ENCODE data around the gene ZG16B. TPM values are rescaled to one million over a fixed set of nuclear protein-coding genes. Genes with fewer than 3 reads are reported as not detected.

Gene ZG16B
- total and polyA plus RNA-seq, 2 donors, result 0.85 to 1.2 TPM

DNA sequence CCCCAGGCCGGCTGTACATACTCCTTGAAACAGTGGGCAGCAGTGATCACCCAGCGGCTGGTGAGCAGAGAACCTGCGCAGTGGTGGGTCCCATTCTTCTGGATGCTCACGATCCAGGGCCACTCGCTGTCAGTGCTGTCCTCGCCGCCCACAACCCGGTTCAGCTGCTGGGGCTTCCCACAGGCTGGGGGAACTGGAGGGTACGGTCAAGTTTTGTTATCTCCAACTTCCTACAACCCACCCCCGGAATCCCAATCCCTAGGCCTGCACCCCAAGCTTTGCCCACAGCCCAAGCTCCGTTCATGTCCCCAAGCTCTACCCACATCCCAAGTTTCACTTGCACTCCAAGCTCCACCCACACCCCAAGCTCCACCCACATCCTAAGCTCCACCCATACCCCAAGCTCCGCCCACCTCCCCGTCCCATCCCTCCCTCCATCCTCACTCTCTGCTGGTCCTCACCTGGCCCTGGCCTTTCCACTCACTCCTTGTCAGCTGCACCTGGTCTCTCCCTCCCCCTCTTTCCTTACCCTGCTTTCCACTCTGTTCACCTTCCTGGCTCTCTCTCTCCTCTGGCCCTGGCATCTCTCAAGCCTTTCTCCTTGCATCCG is 26.1 kb downstream of the ZG16B start:
- Histone ChIP-seq H3K36me3 (ENCODE audit: control insufficient read depth in 2 of 2, insufficient read depth in 2 of 2, low read length in 1 of 2) (no peaks in the 10 kb centered on the region), H3K9me3 (ENCODE audit: control insufficient read depth in 2 of 2, insufficient read depth in 1 of 2, low read length in 1 of 2) (peaks cover 0 to 32% of the 10 kb centered on the region in 2 donors), H3K4me3 (ENCODE audit: low read length in 2 of 2) (no peak overlapping the region), H3K27ac (ENCODE audit: low read depth in 1 of 2, low read length in 1 of 2) (no peak overlapping the region), H3K27me3 (ENCODE audit: control insufficient read depth in 2 of 2, insufficient read depth in 1 of 2, low read length in 1 of 2) (peaks cover 15 to 67% of the 10 kb centered on the region in 2 donors), H3K4me1 (ENCODE audit: control insufficient read depth in 2 of 2, insufficient read depth in 2 of 2, low read length in 2 of 2) (no peaks in the 10 kb centered on the region)
- WGBS, result 92% methylated on average over 14 of the region's 14 CpGs
- no peak for DNase-seq (ENCODE audit: low read depth in 6 of 9, low spot score in 9 of 9)

DNA sequence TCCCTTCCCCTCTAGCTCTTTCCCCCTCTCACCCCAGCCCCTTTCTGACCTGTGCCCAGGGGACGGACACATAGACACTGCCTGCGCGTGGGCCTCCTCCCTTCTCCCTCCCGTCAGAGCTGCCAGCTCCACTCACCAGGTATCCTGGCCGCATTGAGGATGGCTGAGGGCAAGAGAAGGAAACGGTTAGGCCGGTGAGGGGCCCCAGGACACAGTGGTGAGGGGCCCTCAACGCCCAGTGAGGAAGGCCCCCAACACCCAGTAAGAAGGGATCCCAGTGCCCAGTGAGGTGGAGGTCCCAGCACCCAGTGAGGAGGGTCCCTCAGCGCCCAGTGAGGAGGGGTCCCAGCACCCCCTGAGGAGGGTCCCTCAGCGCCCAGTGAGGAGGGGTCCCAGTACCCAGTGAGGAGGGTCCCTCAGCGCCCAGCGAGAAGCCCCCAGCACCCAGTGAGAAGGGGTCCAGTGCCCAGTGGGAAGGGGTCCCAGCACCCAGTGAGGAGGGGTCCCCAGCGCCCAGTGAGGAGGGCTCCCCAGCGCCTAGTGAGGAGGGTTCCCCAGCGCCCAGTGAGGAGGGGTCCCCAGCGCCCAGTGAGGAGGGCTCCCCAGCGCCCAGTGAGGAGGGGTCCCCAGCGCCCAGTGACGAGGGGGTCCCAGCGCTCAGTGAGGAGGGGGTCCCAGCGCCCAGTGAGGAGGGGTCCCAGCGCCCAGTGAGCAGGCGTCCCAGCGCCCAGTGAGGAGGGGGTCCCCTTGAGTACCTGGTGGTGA is 26.8 kb downstream of the ZG16B start:
- H3K4me1 ChIP-seq (ENCODE audit: control insufficient read depth in 2 of 2, insufficient read depth in 2 of 2, low read length in 2 of 2), result no peaks in the 10 kb centered on the region

DNA sequence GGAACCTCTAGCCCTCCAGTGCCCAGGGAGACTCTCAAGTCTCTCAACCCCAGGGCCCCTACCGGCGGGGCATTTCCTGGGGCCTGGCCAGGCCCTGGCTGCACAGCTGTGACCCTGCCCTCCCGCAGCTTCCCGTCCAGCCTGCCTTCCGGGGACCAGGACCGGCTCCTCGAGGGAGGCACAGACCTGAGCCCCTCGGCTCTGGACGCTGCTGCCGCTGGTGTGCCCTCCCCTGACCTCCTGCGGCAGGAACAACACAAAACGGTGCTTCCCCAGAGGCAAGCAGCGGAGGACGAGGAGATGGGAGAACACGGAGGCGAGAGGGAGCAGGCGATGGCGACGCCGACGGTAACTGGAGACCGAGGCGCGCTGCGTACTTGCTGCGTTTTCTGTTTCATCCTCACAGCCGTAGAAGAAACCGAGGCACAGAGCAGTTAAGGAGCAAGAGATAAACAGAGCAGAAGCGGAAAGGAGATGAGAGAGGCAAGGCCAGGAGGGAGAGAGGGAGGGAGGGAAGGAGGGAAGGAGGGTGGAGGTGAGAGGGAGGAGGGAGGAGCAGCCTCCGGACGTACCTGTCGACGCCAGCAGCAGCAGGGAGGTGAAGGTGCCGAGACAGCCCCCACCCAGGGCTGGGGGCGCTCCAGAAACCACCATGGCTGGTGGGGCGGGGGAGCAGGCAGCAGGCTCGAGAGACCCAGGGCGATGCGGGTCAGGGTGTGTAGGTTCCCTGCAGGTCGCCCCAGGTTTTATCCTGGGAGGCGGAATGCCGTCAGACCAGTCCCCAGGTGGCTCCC is 27.5 kb downstream of the ZG16B start, which contains the start of gene PRSS22:
Gene PRSS22, minus strand, starts transcription at position 720 of the 794 bp plus-strand sequence. Its CDS starts 66 bp downstream, at position 654.
- Histone ChIP-seq H3K4me3 (ENCODE audit: low read length in 2 of 2) (no peak within 1 kb of the TSS), H3K27me3 (ENCODE audit: control insufficient read depth in 2 of 2, insufficient read depth in 1 of 2, low read length in 1 of 2) (peaks cover 15 to 60% of the 10 kb centered on the region in 2 donors), H3K36me3 (ENCODE audit: control insufficient read depth in 2 of 2, insufficient read depth in 2 of 2, low read length in 1 of 2) (no peaks in the 10 kb centered on the region), H3K4me1 (ENCODE audit: control insufficient read depth in 2 of 2, insufficient read depth in 2 of 2, low read length in 2 of 2) (no peaks in the 10 kb centered on the region), H3K27ac (ENCODE audit: low read depth in 1 of 2, low read length in 1 of 2) (peak within 1 kb of the TSS in 1 of 2 donors; percentile 21), H3K9me3 (ENCODE audit: control insufficient read depth in 2 of 2, insufficient read depth in 1 of 2, low read length in 1 of 2) (peaks cover 0 to 24% of the 10 kb centered on the region in 2 donors)
- 10% methylated on average over 42 of the region's 42 CpGs for WGBS
- no peak for DNase-seq (ENCODE audit: low read depth in 6 of 9, low spot score in 9 of 9)

More for the DNA sequence above, 26.8 kb downstream of the ZG16B start:
- H3K4me3 ChIP-seq (ENCODE audit: low read length in 2 of 2), result no peak overlapping the region
- H3K9me3 ChIP-seq (ENCODE audit: control insufficient read depth in 2 of 2, insufficient read depth in 1 of 2, low read length in 1 of 2), result peaks cover 0 to 30% of the 10 kb centered on the region in 2 donors
- H3K27me3 ChIP-seq (ENCODE audit: control insufficient read depth in 2 of 2, insufficient read depth in 1 of 2, low read length in 1 of 2), result peaks cover 15 to 66% of the 10 kb centered on the region in 2 donors
- no peak overlapping the region for H3K27ac ChIP-seq (ENCODE audit: low read depth in 1 of 2, low read length in 1 of 2)
- no peak for DNase-seq (ENCODE audit: low read depth in 6 of 9, low spot score in 9 of 9)
- WGBS, result 89% methylated on average over 24 of the region's 24 CpGs
- no peaks in the 10 kb centered on the region for H3K36me3 ChIP-seq (ENCODE audit: control insufficient read depth in 2 of 2, insufficient read depth in 2 of 2, low read length in 1 of 2)

DNA sequence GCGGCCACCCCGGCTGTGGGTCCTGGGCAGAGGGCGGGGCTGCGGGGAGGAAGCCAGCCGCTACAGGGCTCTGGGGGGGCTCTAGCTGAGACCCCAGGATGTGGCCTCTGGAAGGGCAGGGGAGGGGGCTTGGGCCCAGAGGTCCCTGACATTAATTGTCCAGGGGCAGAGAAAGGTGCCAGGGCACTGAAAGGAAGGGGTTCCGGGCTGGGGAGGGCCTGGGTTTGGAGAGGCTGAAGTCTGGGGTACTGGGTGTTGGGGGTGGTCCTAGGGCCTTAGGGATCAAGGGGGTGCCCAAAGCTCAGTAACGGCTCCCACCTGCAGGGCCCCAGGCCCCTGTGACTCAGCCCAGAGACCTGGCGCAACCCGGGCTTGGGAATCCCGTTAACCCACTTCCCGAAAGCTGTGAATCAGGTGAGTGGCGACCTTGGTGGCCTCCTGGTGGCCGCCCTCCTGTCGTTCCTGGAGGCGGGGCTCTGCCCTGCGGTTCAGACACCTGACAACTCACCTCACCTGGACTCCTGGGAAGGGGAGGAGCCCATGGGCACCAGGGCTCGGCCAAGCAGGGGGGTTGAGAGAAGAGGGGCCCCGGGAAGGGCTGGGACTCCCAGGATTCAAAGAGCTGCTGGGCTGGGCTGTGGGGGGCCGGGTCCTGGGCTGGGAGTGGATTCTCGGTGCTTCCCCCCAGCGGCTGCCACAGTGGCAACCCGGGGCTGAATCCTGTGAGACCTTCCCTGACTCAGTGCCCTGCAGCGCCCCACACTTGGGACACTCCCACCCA is 28.3 kb downstream of the ZG16B start:
- WGBS, result 17% methylated on average over 23 of the region's 23 CpGs
- H3K27me3 ChIP-seq (ENCODE audit: control insufficient read depth in 2 of 2, insufficient read depth in 1 of 2, low read length in 1 of 2), result peaks cover 15 to 55% of the 10 kb centered on the region in 2 donors
- peaks cover 0 to 19% of the 10 kb centered on the region in 2 donors for H3K9me3 ChIP-seq (ENCODE audit: control insufficient read depth in 2 of 2, insufficient read depth in 1 of 2, low read length in 1 of 2)
- H3K36me3 ChIP-seq (ENCODE audit: control insufficient read depth in 2 of 2, insufficient read depth in 2 of 2, low read length in 1 of 2), result no peaks in the 10 kb centered on the region
- no peak for DNase-seq (ENCODE audit: low read depth in 6 of 9, low spot score in 9 of 9)
- no peak overlapping the region for H3K4me3 ChIP-seq (ENCODE audit: low read length in 2 of 2)
- H3K4me1 ChIP-seq (ENCODE audit: control insufficient read depth in 2 of 2, insufficient read depth in 2 of 2, low read length in 2 of 2), result no peaks in the 10 kb centered on the region
- H3K27ac ChIP-seq (ENCODE audit: low read depth in 1 of 2, low read length in 1 of 2), result peak overlapping the region in 1 of 2 donors; percentile 21

DNA sequence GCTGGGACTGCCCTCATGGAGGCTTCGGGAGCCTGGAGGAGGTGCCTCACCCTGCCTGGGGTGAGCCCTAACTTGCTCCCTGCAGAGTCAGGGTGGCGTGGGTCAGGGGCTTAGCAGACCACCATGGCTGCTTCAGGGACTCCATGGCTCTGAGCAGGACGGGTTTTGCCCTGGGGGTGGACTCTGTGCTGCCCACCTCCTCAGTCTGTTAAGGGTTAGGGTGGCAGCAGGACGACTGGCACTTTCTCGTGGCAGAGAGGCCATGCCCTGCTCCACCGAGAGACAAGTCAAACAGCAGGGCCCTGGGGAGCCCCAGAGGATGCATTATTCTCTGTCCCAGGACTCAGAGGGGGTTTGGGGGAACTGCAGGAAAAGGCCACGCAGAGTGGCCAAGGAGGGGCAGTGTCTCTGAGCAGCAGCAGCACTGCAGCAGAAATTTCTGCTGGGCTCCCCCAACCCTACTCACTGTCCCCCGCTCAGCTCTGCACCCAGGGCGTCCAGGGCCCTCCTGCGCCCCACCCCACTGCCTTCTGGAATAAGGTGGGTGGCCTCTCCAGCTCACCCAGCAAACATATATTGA is 29.7 kb downstream of the ZG16B start:
- Histone ChIP-seq H3K27ac (ENCODE audit: low read depth in 1 of 2, low read length in 1 of 2) (no peak overlapping the region), H3K4me1 (ENCODE audit: control insufficient read depth in 2 of 2, insufficient read depth in 2 of 2, low read length in 2 of 2) (no peaks in the 10 kb centered on the region), H3K27me3 (ENCODE audit: control insufficient read depth in 2 of 2, insufficient read depth in 1 of 2, low read length in 1 of 2) (peaks cover 18 to 59% of the 10 kb centered on the region in 2 donors), H3K36me3 (ENCODE audit: control insufficient read depth in 2 of 2, insufficient read depth in 2 of 2, low read length in 1 of 2) (no peaks in the 10 kb centered on the region), H3K9me3 (ENCODE audit: control insufficient read depth in 2 of 2, insufficient read depth in 1 of 2, low read length in 1 of 2) (peaks cover 0 to 12% of the 10 kb centered on the region in 2 donors), H3K4me3 (ENCODE audit: low read length in 2 of 2) (no peak overlapping the region)
- 86% methylated on average over 10 of the region's 10 CpGs for WGBS
- DNase-seq (ENCODE audit: low read depth in 6 of 9, low spot score in 9 of 9), result no peak

DNA sequence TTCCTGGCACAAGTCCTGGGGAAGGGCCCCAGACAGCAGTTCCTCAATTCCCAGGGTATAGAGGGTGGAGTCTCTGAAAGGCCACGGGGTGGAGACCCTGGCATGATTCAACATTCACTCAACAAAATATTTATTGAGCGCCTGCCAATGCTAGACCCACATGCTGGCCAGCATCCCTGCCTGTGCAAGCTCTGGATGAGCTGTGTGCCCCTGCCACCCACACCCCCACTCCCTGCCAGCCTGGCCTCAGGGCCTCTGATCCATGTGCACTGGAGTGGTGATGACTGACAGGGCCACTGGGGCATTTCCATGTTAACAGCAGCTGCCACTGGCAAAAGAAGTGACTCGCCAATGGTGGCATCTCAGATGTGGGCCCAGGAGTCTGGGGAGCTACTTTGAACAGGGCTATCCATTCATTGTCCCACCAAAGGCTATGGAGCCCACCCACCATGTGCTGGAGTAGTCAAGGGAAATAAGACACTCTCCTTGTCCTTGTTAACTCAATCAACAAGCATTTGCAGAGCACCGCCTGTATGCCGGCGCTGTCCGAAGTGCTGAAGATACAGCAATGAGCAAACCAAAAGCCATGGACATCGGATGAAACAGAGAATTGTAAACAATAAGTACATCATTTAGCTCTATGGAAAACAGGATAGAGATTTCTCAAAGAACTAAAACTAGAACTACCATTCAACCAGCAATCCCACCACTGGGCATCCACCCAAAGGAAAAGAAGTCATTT is 30.9 kb downstream of the ZG16B start:
- DNase-seq (ENCODE audit: low read depth in 6 of 9, low spot score in 9 of 9), result no peak
- no peaks in the 10 kb centered on the region for H3K4me1 ChIP-seq (ENCODE audit: control insufficient read depth in 2 of 2, insufficient read depth in 2 of 2, low read length in 2 of 2)
- 76% methylated on average over 8 of the region's 8 CpGs for WGBS
- H3K36me3 ChIP-seq (ENCODE audit: control insufficient read depth in 2 of 2, insufficient read depth in 2 of 2, low read length in 1 of 2), result no peaks in the 10 kb centered on the region
- H3K4me3 ChIP-seq (ENCODE audit: low read length in 2 of 2), result no peak overlapping the region
- H3K9me3 ChIP-seq (ENCODE audit: control insufficient read depth in 2 of 2, insufficient read depth in 1 of 2, low read length in 1 of 2), result peaks cover 0 to 8% of the 10 kb centered on the region in 2 donors
- no peak overlapping the region for H3K27ac ChIP-seq (ENCODE audit: low read depth in 1 of 2, low read length in 1 of 2)
- H3K27me3 ChIP-seq (ENCODE audit: control insufficient read depth in 2 of 2, insufficient read depth in 1 of 2, low read length in 1 of 2), result peaks cover 18 to 64% of the 10 kb centered on the region in 2 donors

DNA sequence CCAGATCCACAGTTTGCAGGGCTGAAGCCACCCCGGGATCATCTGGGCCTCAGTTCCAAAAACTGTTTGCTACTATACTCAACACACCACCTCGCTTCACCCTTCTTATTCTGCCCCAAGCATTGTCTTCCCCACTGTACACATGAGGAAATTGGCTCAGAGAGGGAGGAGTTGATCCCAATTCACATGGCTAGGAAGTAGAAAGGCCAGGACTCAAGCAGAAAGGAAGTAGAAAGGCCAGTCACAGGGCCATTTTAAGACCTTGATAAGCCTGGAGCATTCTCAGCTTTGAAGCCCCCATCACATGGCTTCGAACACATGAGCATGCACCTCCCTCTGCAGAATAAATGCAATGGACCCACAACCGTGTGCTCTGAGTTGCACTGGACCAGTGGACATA is 35.5 kb downstream of the ZG16B start:
- Histone ChIP-seq H3K27me3 (ENCODE audit: control insufficient read depth in 2 of 2, insufficient read depth in 1 of 2, low read length in 1 of 2) (peaks cover 6 to 41% of the 10 kb centered on the region in 2 donors), H3K36me3 (ENCODE audit: control insufficient read depth in 2 of 2, insufficient read depth in 2 of 2, low read length in 1 of 2) (no peaks in the 10 kb centered on the region), H3K9me3 (ENCODE audit: control insufficient read depth in 2 of 2, insufficient read depth in 1 of 2, low read length in 1 of 2) (peaks cover 0 to 11% of the 10 kb centered on the region in 2 donors), H3K4me1 (ENCODE audit: control insufficient read depth in 2 of 2, insufficient read depth in 2 of 2, low read length in 2 of 2) (peaks cover 6 to 11% of the 10 kb centered on the region in 2 donors), H3K27ac (ENCODE audit: low read depth in 1 of 2, low read length in 1 of 2) (no peak overlapping the region), H3K4me3 (ENCODE audit: low read length in 2 of 2) (no peak overlapping the region)
- no peak for DNase-seq (ENCODE audit: low read depth in 6 of 9, low spot score in 9 of 9)
- WGBS, result 93% methylated on average over 4 of the region's 4 CpGs

DNA sequence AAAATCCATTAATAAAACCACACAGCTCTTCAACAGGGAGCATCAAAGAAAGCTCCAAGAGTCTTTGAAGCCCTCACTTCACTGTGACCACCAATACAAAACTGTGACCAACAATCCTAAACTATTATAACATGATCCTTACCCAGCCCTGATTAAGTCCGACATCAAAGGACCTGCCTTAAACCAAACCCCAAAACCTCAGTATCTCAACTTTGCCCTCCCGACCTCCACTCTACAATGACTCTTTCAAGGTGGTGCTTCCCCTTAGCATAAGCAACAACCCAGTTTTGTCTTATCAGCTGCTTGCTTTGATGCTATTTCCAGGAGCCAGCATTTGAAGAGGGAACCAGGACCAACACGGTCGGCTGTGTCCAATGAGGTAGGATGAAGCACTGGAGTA is 36.3 kb downstream of the ZG16B start:
- H3K27ac ChIP-seq (ENCODE audit: low read depth in 1 of 2, low read length in 1 of 2), result no peak overlapping the region
- H3K27me3 ChIP-seq (ENCODE audit: control insufficient read depth in 2 of 2, insufficient read depth in 1 of 2, low read length in 1 of 2), result peaks cover 6 to 35% of the 10 kb centered on the region in 2 donors
- H3K36me3 ChIP-seq (ENCODE audit: control insufficient read depth in 2 of 2, insufficient read depth in 2 of 2, low read length in 1 of 2), result no peaks in the 10 kb centered on the region
- no peak overlapping the region for H3K4me3 ChIP-seq (ENCODE audit: low read length in 2 of 2)
- H3K4me1 ChIP-seq (ENCODE audit: control insufficient read depth in 2 of 2, insufficient read depth in 2 of 2, low read length in 2 of 2), result peaks cover 6 to 11% of the 10 kb centered on the region in 2 donors
- DNase-seq (ENCODE audit: low read depth in 6 of 9, low spot score in 9 of 9), result no peak
- 84% methylated on average over 4 of the region's 4 CpGs for WGBS
- peaks cover 0 to 6% of the 10 kb centered on the region in 2 donors for H3K9me3 ChIP-seq (ENCODE audit: control insufficient read depth in 2 of 2, insufficient read depth in 1 of 2, low read length in 1 of 2)

Data from thymus (tissue), 11 donors.